HG03521 (cell line): ENCODE data around the gene ZNF479.
"Not testable (repeated sequence)": the region's sequence is repeated elsewhere in the genome, so short reads cannot be mapped to it uniquely, and the experiment has no call there.

ENCODE experiments used
- ATAC-seq: cut with Tn5 transposase; IDR thresholded peaks from one replicate; pipeline ENCODE4 v1.9.1; 2021; ENCODE audit warnings: mild to moderate bottlenecking, moderate library complexity; ENCODE audit not compliant: unreplicated experiment

The ZNF479 gene

DNA sequence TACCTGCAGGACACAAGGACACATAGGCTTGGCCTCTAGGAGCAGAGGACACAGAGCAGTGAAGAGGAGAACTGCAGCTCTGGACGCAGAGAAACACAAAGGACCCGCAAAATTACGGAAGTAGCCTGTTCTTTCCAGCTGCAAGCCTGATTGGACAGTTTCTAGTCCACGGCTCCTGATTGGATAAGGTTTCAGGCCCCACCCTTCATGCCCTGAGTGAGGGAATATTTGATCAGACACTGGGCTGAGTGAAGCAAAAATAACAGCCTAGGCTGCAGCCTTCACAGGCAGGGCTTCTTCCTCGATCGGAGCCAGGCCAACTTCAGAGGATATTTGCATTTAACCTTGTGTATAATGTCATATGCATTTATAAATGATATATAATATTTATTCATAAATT, at the start of gene ZNF479:
Gene ZNF479 (minus strand): TSS at position 101 of the 400 bp plus-strand sequence. CDS start 112 bp downstream, outside the sequence.
- not testable (repeated sequence) for ATAC-seq

- ATAC-seq: no peak
Observed at GRCh38 chr7:57182031-57182430, 49.8 kb upstream of the ZNF479 start.

DNA sequence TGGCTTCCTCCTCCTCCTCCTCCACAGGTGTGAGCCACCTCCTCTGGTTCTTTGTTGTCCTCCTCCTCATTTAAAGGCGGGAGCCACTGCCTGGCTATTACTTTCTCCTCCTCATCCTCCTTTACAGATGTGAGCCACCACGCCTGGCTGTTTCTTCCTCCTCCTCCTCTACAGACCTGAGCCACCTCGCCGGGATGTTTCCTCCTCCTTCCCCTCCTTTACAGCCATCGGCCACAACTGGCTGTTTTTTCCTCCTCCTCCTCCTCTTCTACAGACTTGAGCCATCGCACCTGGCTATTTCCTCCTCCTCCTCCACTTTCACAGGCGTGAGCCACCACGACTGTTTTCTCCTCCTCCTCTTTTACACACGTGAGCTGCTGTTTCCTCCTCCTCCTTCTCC, 49.0 kb upstream of the ZNF479 start:
- ATAC-seq: no peak

GRCh38 chr7:57179776-57180415, 47.7 kb upstream of the ZNF479 start:
- ATAC-seq: no peak

- ATAC-seq: no peak
Observed at GRCh38 chr7:57178768-57179139, 46.5 kb upstream of the ZNF479 start.

DNA sequence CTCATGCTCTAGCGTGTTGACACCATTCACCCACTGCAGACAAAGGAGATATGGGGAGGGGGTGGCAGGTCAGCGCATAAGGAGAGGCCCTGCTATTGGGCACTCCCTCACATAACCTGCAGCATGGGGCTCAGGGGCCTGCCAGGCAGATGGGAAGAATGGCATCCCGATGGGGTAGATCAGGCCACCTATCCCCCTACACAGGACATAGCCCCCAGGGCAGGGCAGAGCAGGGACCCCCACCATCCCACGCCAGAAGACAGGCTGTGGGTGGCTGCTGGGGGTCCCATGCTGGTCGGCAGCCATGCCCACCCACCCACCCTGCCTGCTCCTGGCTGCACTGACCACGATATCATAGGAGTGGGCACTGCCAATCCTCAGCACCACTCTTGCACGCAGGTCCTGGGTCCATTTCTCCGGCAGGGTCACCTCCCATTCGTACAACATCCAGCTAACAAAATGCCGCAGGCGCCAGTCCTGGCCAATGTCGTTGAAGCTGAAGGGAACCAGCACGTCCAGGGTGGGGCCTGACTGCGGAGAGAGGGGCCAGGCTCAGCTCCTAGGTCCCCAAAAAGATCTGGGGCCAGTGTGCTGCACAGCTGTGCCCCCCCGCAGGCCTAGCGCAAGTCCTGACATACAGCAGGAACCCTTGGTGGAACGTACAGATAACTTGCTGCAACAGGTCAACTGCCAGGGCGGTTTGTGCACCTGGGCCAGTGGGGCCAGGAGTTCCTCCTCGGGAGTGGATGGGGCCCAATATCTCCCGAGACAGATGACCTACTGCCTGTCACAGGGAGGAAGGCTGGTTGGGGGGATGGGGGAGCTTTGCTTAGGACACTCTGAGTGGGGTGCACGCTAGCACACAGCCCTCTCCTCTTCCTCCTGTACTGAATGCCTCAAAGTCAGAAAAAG, 45.9 kb upstream of the ZNF479 start:
- ATAC-seq: no peak

- no peak for ATAC-seq
Observed at GRCh38 chr7:57176928-57177635, 44.8 kb upstream of the ZNF479 start.

DNA sequence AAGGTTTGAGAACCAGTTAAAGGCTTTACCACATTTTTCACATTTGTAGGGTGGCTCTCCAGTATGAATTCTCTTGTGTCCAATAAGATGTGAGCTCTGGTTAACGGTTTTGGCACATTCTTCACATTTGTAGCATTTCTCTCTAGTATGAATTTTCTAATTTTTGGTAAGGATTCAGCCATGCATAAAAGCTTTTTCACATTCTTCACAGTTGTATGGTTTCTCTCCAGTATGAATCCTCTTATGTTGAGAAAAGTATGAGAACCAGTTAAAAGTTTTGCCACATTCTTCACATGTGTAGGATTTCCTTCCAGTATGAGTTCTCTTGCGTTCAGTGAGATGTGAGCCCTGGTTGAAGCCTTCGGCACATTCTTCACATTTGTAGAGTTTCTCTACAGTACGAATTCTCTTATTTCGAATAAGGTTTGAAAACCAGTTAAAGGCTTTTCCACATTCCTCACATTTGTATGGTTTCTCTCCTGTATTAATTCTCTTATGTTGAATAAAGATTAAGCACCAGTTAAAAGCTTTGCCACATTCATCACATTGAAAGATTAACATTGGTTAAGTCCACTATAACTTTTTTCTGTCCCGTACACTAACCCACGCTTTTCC, 33.2 kb upstream of the ZNF479 start:
- ATAC-seq: no peak

DNA sequence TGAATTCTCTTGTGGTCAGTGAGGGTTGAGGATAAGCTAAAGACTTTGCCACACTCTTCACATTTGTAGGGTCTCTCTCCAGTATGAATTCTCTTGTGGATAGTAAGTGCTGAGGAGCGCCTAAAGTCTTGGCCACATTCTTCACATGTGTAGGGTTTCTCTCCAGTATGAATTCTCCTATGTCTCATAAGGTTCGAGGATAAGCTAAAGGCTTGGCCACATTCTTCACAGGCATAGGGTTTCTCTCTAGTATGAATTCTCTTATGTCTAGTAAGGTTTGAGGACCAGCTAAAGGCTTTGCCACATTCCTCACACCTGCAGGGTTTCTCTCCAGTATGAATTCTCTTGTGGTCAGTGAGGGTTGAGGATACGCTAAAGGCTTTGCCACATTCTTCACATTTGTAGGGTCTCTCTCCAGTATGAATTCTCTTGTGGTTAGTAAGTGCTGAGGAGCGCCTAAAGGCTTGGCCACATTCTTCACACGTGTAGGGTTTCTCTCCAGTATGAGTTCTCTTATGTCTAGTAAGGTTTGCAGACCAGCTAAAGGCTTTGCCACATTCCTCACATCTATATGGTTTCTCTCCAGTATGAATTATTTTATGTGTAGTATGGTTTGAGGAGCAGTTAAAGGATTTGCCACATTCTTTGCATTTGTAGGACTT, 12.0 kb downstream of the ZNF479 start:
- not testable (repeated sequence) for ATAC-seq
